HEK293 (cell line): ENCODE measurements around the gene B4GALT3.
A peak's percentile ranks its signal among the peaks of the same experiment; 100 is the strongest.

Source experiments
- CTCF ChIA-PET: fragments of 350-600 bp; formaldehyde crosslinking; extraction: SDS; loops from one replicate; lab custom pipeline; 2021; ENCODE audit warnings: antibody characterized with exemption; lab: Yijun Ruan, JAX
- POLR2A ChIA-PET: fragments of 300-600 bp; formaldehyde crosslinking; extraction: SDS; loops from one replicate; lab custom pipeline; 2020; ENCODE audit warnings: antibody characterized with exemption, inconsistent platforms; lab: Yijun Ruan, JAX
- H3K27ac ChIP-seq: fragments of 200-500 bp; sonication (Bioruptor generic); 2 replicates; pipeline ENCODE4 v1.5.1; 2014; ENCODE audit warnings: low read depth, low read length, control low read depth, inconsistent platforms; ENCODE audit errors: extremely low read depth
- H3K36me3 ChIP-seq, 2 experiments: fragments of 200-500 bp in 1 of 2; sonication (Bioruptor generic) in 1 of 2; 1 replicate in 1 of 2; 2 replicates in 1 of 2; pipeline ENCODE4 v1.5.1; 2014 to 2017; ENCODE audit warnings: inconsistent platforms in 2 of 2, low read length in 2 of 2; ENCODE audit not compliant: control insufficient read depth in 2 of 2, insufficient read depth in 1 of 2
- H3K4me1 ChIP-seq: fragments of 200-500 bp; sonication (Bioruptor generic); 2 replicates; pipeline ENCODE4 v1.5.1; 2014; ENCODE audit warnings: mild to moderate bottlenecking, low read length, inconsistent platforms; ENCODE audit not compliant: control insufficient read depth, insufficient read depth
- H3K4me3 ChIP-seq: 2 replicates; pipeline ENCODE4 v1.5.1; 2011; ENCODE audit warnings: low read depth, mild to moderate bottlenecking, control low read depth, low read length, moderate library complexity
- H3K9me3 ChIP-seq: fragments of 200-500 bp; sonication (Bioruptor generic); 2 replicates; pipeline ENCODE4 v1.5.1; 2014; ENCODE audit warnings: low read depth, low read length, inconsistent platforms; ENCODE audit not compliant: control insufficient read depth, insufficient read depth
- GLI2 ChIP-seq: fragments of 450-650 bp; formaldehyde crosslinking; IDR thresholded peaks from 2 replicates; pipeline ENCODE4; 2017; ENCODE audit warnings: missing biosample characterization, missing genetic modification characterization, low read depth, borderline replicate concordance
- HOXA7 ChIP-seq: sonication (generic); formaldehyde crosslinking; IDR thresholded peaks from 2 replicates; pipeline ENCODE4 v1.8.1; 2022; ENCODE audit warnings: missing genetic modification reagents, borderline replicate concordance
- HOXC10 ChIP-seq: sonication (generic); formaldehyde crosslinking; IDR thresholded peaks from 2 replicates; pipeline ENCODE4 v1.8.1; 2023; ENCODE audit warnings: mild to moderate bottlenecking, missing genetic modification reagents
- KLF9 ChIP-seq: fragments of 450-650 bp; formaldehyde crosslinking; IDR thresholded peaks from 2 replicates; pipeline ENCODE4 v1.5.1; 2016; ENCODE audit warnings: missing biosample characterization, missing genetic modification characterization, low read depth
- PRDM1 ChIP-seq: fragments of 450-650 bp; formaldehyde crosslinking; IDR thresholded peaks from 2 replicates; pipeline ENCODE4; 2016; ENCODE audit warnings: missing biosample characterization, missing genetic modification characterization
- SCRT1 ChIP-seq: fragments of 450-650 bp; formaldehyde crosslinking; IDR thresholded peaks from 2 replicates; pipeline ENCODE4 v1.5.1; 2016; ENCODE audit warnings: missing biosample characterization, missing genetic modification characterization, borderline replicate concordance
- SCRT2 ChIP-seq: fragments of 450-650 bp; formaldehyde crosslinking; IDR thresholded peaks from 2 replicates; pipeline ENCODE4 v1.5.1; 2016; ENCODE audit warnings: missing biosample characterization, missing genetic modification characterization
- TRIM28 ChIP-seq: IDR thresholded peaks from 2 replicates; pipeline ENCODE4 v1.6.1; 2011; ENCODE audit warnings: low read length, control low read depth, borderline replicate concordance
- ZBTB48 ChIP-seq: fragments of 450-650 bp; formaldehyde crosslinking; IDR thresholded peaks from 2 replicates; pipeline ENCODE4 v1.5.1; 2016; ENCODE audit warnings: missing biosample characterization, missing genetic modification characterization
- ZNF138 ChIP-seq: fragments of 450-650 bp; formaldehyde crosslinking; IDR thresholded peaks from 2 replicates; pipeline ENCODE4 v1.5.1; 2016; ENCODE audit warnings: missing biosample characterization, missing genetic modification characterization, borderline replicate concordance
- ZNF16 ChIP-seq: fragments of 450-650 bp; formaldehyde crosslinking; IDR thresholded peaks from 2 replicates; pipeline ENCODE4 v1.5.1; 2016; ENCODE audit warnings: low read depth, missing biosample characterization, missing genetic modification characterization
- ZNF292 ChIP-seq: fragments of 450-650 bp; formaldehyde crosslinking; IDR thresholded peaks from 2 replicates; pipeline ENCODE4 v1.5.1; 2016; ENCODE audit warnings: low read depth, missing biosample characterization, missing genetic modification characterization, borderline replicate concordance
- ZNF341 ChIP-seq: fragments of 450-650 bp; formaldehyde crosslinking; IDR thresholded peaks from 2 replicates; pipeline ENCODE4; 2016; ENCODE audit warnings: low read depth, missing biosample characterization, missing genetic modification characterization
- ZNF404 ChIP-seq: fragments of 450-650 bp; formaldehyde crosslinking; IDR thresholded peaks from 2 replicates; pipeline ENCODE4 v1.5.1; 2017; ENCODE audit warnings: missing biosample characterization, missing genetic modification characterization
- ZNF571 ChIP-seq: fragments of 450-650 bp; formaldehyde crosslinking; IDR thresholded peaks from 2 replicates; pipeline ENCODE4 v1.5.0; 2017; ENCODE audit warnings: missing biosample characterization, missing genetic modification characterization
- ZNF585B ChIP-seq: fragments of 450-650 bp; formaldehyde crosslinking; IDR thresholded peaks from 2 replicates; pipeline ENCODE4 v1.5.1; 2016; ENCODE audit warnings: missing biosample characterization, missing genetic modification characterization
- ZNF596 ChIP-seq: fragments of 450-650 bp; IDR thresholded peaks from 2 replicates; pipeline ENCODE4 v1.5.0; 2018; ENCODE audit warnings: missing biosample characterization, mild to moderate bottlenecking, missing genetic modification characterization, moderate library complexity
- ZNF600 ChIP-seq: fragments of 450-650 bp; formaldehyde crosslinking; IDR thresholded peaks from 2 replicates; pipeline ENCODE4 v1.5.1; 2016; ENCODE audit warnings: missing biosample characterization, missing genetic modification characterization
- ZNF610 ChIP-seq: fragments of 450-650 bp; formaldehyde crosslinking; IDR thresholded peaks from 2 replicates; pipeline ENCODE4 v1.5.1; 2016; ENCODE audit warnings: missing biosample characterization, missing genetic modification characterization, borderline replicate concordance
- ZNF660 ChIP-seq: fragments of 450-650 bp; IDR thresholded peaks from 2 replicates; pipeline ENCODE4 v1.5.1; 2018; ENCODE audit warnings: missing biosample characterization, mild to moderate bottlenecking, missing genetic modification characterization
- ZNF677 ChIP-seq: fragments of 450-650 bp; IDR thresholded peaks from 2 replicates; pipeline ENCODE4 v1.5.0; 2018; ENCODE audit warnings: missing biosample characterization, mild to moderate bottlenecking, missing genetic modification characterization, moderate library complexity
- ZNF707 ChIP-seq: fragments of 450-650 bp; formaldehyde crosslinking; IDR thresholded peaks from 2 replicates; pipeline ENCODE4 v1.5.1; 2016; ENCODE audit warnings: missing biosample characterization, missing genetic modification characterization
- ZNF768 ChIP-seq: fragments of 450-650 bp; formaldehyde crosslinking; IDR thresholded peaks from 2 replicates; pipeline ENCODE4 v1.5.1; 2018; ENCODE audit warnings: missing biosample characterization, mild to moderate bottlenecking, missing genetic modification characterization
- ZNF777 ChIP-seq: fragments of 450-650 bp; formaldehyde crosslinking; IDR thresholded peaks from 2 replicates; pipeline ENCODE4 v1.5.1; 2017; ENCODE audit warnings: missing biosample characterization, missing genetic modification characterization, borderline replicate concordance
- ZSCAN23 ChIP-seq: fragments of 450-650 bp; formaldehyde crosslinking; IDR thresholded peaks from 2 replicates; pipeline ENCODE4 v1.5.1; 2016; ENCODE audit warnings: missing biosample characterization, missing genetic modification characterization
- TF ChIP-seq, protein P1 (sequence below): fragments of 450-650 bp; formaldehyde crosslinking; IDR thresholded peaks from 2 replicates; pipeline ENCODE4 v1.5.1; 2017; ENCODE audit warnings: missing biosample characterization, missing genetic modification characterization
- TF ChIP-seq, protein P2 (sequence below): fragments of 450-650 bp; formaldehyde crosslinking; IDR thresholded peaks from 2 replicates; pipeline ENCODE4 v1.5.1; 2016; ENCODE audit warnings: missing biosample characterization, missing genetic modification characterization

The B4GALT3 gene

DNA sequence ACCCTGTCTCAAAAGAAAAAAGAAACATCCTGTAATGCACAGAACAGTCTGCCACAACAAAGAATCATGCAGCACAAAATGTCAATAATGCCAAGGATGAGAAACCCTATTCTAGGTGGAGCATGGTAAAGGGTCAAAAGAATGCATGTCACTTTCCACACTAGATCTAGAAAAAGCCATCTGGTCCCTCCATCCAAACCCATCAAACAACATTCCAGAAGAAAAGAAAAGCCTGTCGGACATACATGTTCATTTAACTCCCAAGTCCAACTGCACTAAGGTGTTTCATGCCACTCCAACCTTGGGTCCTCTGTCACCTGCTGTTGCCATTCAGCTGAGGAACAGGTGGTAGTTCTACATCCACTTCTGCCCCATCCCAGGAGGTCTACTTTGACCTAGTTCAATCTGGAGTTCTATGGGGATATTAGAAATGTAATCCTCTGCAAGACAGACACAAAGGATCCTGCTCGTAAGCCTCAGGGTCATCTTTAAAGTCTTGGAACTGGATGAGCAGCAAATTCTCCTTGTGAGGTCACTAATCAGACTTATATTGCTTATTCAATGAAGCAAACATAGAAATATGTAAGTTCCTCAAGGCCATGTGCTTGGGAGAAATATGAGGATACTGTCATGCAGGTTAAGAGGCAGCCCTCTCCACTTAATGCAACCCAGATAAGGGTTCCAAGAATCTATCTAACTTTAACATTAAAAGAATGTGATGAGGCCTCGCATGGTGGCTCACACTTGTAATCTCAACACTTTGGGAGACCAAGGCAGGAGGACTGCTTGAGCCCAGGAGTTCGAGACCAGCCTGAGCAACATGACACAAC is 48.5 kb downstream of the B4GALT3 start (continued):
- TF ChIP-seq HOXA7 (no peak), ZNF571 (tag by site-specific recombination) (no peak)
- TF ChIP-seq, all 188 proteins: peak for 0

GRCh38 chr1:161127649-161128048 is 49.7 kb downstream of the B4GALT3 start:
- ChIA-PET POLR2A (interaction anchor here (1.0 kb wide), 1 partner anchor 10 kb away, joined by 4 read pairs; the partner anchor contains the start of genes NIT1 and PFDN2), CTCF (interaction anchor here (0.7 to 1.2 kb wide), 3 partner anchors 10 to 961 kb away, joined by 3 to 4 read pairs (median 4); partner anchors contain the start of gene KLHDC9)
- Histone ChIP-seq H3K9me3 (no peaks in the 10 kb centered on the region), H3K36me3 (peaks cover 11 to 73% of the 10 kb centered on the region in 2 experiments), H3K4me1 (0 out of 2 replicates have a peak, but pooled peaks cover 2% of the 10 kb centered on the region), H3K27ac (no peak overlapping the region), H3K4me3 (no peak overlapping the region)
- TF ChIP-seq ZNF610 (tag by site-specific recombination): no peak
- peak; percentile 96 for TF ChIP-seq SCRT2
- peak; percentile 90 for TF ChIP-seq SCRT1

DNA sequence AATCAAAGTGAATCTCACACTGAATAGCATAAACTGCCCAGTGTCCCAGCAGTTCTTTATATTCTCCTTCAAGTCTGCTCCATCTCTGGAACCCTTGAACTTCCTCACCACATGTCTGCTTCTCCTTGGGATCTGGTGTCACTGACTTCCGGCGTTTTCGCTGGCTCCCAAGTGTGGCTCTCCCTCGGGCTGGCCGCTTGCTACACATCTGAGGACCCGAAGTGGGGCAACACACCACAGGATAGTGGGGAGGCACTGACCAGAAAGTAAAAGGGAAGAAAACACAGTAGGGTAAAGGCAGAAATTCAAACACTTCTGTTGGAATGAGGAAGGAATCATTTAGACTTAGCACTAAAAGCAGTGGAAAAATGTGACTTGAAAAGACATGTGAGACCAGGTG is 54.3 kb downstream of the B4GALT3 start:
- POLR2A ChIA-PET: interaction anchor here (0.6 kb wide), 1 partner anchor 15 kb away, joined by 3 read pairs; no protein-coding TSS in a partner anchor
- H3K36me3 ChIP-seq: peaks cover 20 to 89% of the 10 kb centered on the region in 2 experiments
- no peak overlapping the region for H3K4me3 ChIP-seq
- no peaks in the 10 kb centered on the region for H3K9me3 ChIP-seq
- TF ChIP-seq KLF9 (tag by site-specific recombination): no peak
- no peak for TF ChIP-seq ZNF777
- no peak for TF ChIP-seq ZNF16
- TF ChIP-seq ZNF292 (tag by site-specific recombination): no peak
- no peak for TF ChIP-seq ZNF596 (tag by site-specific recombination)
- TF ChIP-seq, all 188 proteins: peak for 0
- Histone ChIP-seq H3K4me1 (peaks cover 7% of the 10 kb centered on the region), H3K27ac (no peak overlapping the region)
- CTCF ChIA-PET: interaction anchor here (0.6 kb wide), 1 partner anchor 48 kb away, joined by 3 read pairs; no protein-coding TSS in a partner anchor

DNA sequence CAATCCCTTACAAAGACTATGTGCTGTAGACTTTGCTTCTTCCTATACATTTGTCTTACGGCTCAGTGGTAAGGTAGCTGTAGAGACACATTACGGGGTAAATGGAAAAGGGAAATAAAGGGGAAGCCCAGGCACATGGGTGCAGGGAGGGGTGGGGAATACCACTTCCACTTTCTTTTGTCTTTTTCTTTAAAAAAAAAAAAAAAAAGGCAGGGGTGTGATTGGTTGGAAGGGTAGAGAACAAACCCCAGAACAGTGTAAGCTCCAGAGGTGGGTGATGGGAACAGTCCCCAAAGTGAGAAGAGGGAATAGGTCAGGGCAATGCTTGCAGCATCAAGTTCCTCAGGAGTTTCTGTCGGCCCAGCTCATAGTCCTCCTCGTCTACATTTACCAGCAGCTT is 55.5 kb downstream of the B4GALT3 start:
- H3K4me3 ChIP-seq: no peak overlapping the region
- TF ChIP-seq ZNF768 (tag by site-specific recombination) (no peak), ZNF707 (tag by site-specific recombination) (no peak), ZNF138 (tag by site-specific recombination) (no peak), ZSCAN23 (tag by site-specific recombination) (no peak), ZBTB48 (no peak), ZNF585B (no peak), TRIM28 (no peak), GLI2 (tag by site-specific recombination) (no peak), ZNF660 (tag by site-specific recombination) (no peak), ZNF596 (tag by site-specific recombination) (no peak), PRDM1 (tag by site-specific recombination) (no peak), ZNF677 (tag by site-specific recombination) (no peak), ZNF404 (tag by site-specific recombination) (no peak), ZNF600 (tag by site-specific recombination) (no peak), HOXC10 (no peak), ZNF341 (no peak)
- TF ChIP-seq, protein P1, sequence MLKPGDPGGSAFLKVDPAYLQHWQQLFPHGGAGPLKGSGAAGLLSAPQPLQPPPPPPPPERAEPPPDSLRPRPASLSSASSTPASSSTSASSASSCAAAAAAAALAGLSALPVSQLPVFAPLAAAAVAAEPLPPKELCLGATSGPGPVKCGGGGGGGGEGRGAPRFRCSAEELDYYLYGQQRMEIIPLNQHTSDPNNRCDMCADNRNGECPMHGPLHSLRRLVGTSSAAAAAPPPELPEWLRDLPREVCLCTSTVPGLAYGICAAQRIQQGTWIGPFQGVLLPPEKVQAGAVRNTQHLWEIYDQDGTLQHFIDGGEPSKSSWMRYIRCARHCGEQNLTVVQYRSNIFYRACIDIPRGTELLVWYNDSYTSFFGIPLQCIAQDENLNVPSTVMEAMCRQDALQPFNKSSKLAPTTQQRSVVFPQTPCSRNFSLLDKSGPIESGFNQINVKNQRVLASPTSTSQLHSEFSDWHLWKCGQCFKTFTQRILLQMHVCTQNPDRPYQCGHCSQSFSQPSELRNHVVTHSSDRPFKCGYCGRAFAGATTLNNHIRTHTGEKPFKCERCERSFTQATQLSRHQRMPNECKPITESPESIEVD (tag by site-specific recombination): no peak
- TF ChIP-seq, protein P2, sequence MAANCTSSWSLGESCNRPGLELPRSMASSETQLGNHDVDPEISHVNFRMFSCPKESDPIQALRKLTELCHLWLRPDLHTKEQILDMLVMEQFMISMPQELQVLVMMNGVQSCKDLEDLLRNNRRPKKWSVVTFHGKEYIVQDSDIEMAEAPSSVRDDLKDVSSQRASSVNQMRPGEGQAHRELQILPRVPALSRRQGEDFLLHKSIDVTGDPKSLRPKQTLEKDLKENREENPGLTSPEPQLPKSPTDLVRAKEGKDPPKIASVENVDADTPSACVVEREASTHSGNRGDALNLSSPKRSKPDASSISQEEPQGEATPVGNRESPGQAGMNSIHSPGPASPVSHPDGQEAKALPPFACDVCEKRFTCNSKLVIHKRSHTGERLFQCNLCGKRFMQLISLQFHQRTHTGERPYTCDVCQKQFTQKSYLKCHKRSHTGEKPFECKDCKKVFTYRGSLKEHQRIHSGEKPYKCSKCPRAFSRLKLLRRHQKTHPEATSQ (tag by site-specific recombination): no peak
- H3K36me3 ChIP-seq: peaks cover 20 to 77% of the 10 kb centered on the region in 2 experiments
- H3K4me1 ChIP-seq: peaks cover 7% of the 10 kb centered on the region
- no peak overlapping the region for H3K27ac ChIP-seq
- H3K9me3 ChIP-seq: no peaks in the 10 kb centered on the region
- CTCF ChIA-PET: interaction anchor here (0.6 to 1.0 kb wide), 5 partner anchors 15 to 43 kb away, joined by 3 read pairs; partner anchors contain the start of gene KLHDC9
- POLR2A ChIA-PET: interaction anchor here (0.7 to 1.0 kb wide), 2 partner anchors 9 to 76 kb away, joined by 3 read pairs; partner anchors contain the start of gene USF1
